Islet of Langerhans (tissue), 1 donor: Measurements from ENCODE around the gene TPSG1.
"Not testable (repeated sequence)": the region's sequence is repeated elsewhere in the genome, so short reads cannot be mapped to it uniquely, and the experiment has no call there.

Source experiments
- FAIRE-seq: peaks from one replicate; lab custom pipeline; 2011; peaks lifted over from hg19 to GRCh38; lab: Jason Lieb, UNC

TPSG1 gene

GRCh38 chr16:1225051-1225451, at the start of gene TPSG1:
Gene TPSG1, minus strand, starts transcription at chr16:1225268. Its CDS starts 16 bp downstream, at chr16:1225252.
- FAIRE-seq: no peak

- FAIRE-seq: no peak
These were observed 49.7 kb upstream of the TPSG1 start for GRCh38 chr16:1274767-1275166.

- no peak for FAIRE-seq
These were observed 48.7 kb upstream of the TPSG1 start for GRCh38 chr16:1273816-1274215.

- FAIRE-seq: no peak
These were observed 47.6 kb upstream of the TPSG1 start for GRCh38 chr16:1272453-1273198.

- FAIRE-seq: not testable (repeated sequence)
These were observed 46.8 kb upstream of the TPSG1 start for GRCh38 chr16:1271724-1272413.

DNA sequence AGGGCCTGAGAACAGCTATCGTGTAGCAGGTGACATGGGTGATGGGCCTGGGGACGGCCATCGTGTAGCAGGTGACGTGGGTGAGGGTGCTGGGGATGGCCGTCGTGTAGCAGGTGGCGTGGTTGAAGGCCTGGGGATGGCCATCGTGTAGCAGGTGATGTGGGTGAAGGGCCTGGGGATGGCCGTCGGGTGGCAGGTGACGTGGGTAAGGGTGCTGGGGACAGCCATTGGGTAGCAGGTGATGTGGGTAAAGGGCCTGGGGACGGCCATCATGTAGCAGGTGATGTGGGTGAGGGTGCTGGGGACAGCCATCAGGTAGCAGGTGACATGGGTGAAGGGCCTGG, 46.3 kb upstream of the TPSG1 start:
- FAIRE-seq: no peak

DNA sequence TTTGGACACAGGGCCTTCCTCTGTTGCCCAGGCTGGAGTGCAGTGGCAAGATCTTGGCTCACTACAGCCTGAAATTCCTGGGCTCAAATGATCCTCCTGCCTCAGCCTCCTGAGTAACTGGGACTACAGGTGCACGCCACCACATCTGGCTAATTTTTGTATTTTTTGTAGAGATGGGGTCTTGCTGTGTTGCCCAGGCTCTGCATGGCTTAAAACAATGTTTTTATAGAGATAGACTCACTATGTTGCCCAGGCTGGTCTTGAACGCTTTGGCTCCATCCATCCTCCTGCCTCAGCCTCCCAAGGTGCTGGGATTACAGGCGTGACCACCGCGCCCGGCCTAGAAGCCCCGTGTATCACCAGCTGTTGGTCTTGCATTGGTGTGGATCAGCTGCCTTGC, 44.4 kb upstream of the TPSG1 start:
- FAIRE-seq: not testable (repeated sequence)

DNA sequence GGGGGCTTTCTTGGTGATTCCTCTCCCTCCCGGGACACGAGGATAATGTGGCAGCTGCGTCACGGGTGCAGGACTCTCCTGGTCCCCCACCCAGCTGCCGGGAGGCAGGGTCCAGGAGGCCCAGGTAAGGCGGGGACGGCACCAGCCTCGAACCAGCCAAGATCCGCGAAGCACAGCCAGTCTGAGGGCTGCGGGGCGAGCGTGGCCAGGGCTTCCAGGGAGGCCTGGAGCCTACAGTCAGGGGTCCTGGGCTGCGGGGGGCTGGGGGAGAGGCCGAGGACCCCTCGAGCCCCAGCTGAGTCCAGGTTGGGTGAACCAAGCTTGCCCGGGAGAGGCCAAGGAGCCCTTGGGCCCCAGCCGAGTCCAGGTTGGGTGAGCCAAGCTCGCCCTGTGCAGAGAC, 40.8 kb upstream of the TPSG1 start:
- no peak for FAIRE-seq

- FAIRE-seq: no peak
These were observed 40.1 kb upstream of the TPSG1 start for GRCh38 chr16:1265090-1265630.

- no peak for FAIRE-seq
These were observed 39.4 kb upstream of the TPSG1 start for GRCh38 chr16:1264345-1265089.

- FAIRE-seq: no peak
These were observed 38.7 kb upstream of the TPSG1 start for GRCh38 chr16:1263591-1264344.

DNA sequence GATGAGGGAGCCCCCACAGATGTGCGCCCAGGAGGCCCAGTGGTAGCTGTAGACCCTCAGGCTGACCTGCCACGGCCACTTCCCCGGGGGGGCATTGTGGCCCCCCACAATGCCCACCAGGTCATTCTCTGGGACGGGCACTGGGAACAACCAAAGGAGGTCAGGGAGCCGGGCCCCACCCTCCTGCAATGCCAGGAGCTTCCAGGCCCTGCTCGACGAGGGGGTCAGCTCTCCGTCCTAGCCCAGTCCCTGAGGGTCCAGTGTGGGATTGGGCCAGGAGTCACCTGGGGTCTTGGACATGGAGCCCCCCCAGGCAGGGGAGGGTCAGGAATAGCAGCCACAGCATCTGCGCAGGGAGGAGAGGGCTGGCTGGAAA, 37.8 kb upstream of the TPSG1 start:
- FAIRE-seq: no peak

- no peak for FAIRE-seq
These were observed 37.3 kb upstream of the TPSG1 start for GRCh38 chr16:1262210-1262845.

GRCh38 chr16:1261131-1261892, 36.2 kb upstream of the TPSG1 start:
- FAIRE-seq: no peak

- no peak for FAIRE-seq
These were observed 35.1 kb upstream of the TPSG1 start for GRCh38 chr16:1260101-1260680.

DNA sequence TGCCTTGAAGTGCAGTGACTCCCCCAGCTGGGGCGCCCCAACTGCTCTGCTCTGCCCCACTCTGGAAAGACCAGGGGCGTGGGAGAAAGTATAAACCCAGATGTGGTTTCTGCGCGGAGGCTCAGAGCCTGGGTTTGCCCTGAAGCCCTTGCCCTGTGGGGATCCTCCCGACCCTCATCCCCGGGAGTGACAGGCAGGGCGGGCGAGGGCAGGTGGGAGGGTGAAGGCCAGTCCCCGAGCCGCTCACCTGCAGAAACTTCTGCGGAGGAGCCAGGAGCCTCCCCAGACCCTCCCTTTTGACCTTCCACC, 34.6 kb upstream of the TPSG1 start:
- no peak for FAIRE-seq

DNA sequence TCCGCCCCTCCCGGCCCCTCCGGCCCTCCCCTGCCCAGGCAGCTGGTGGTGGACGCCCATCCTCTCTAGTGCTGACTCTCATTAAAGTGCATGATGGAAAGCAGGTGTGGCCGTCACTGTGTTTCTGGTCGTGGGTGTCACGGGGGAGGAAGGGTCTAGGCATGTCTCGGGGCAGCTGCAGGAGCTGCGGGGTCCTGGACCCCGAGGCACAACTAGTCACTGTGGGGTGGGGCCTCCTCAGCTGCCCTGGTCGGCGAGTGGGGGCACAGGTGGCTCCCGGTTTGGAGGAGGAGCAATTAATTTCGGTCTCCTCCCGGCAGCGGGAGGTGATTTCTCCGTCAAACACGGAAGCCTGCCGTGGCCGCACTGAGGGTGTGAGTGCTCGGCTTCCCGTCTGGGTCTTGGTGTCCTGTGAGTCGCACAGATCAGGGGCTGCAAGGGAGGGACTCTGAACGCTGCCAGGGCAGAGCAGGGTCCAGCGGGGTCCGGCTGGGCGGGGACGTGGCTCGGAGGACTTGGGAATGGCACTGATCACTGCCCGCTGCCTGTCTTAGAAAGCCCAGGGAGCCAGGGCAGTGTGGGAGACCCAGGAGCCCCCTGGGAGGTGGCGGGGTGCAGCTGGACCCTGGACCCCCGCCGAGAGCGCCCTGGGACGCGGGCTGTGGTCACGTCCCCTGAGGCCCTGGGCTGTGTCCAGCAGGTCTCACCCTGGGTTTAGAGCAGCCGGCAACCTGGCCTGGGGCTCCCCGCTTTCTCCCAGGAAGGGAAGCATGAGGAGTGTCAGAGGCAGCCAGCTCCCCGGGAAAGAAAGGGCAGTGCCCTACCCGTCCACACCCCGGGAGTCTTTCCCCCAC, 34.1 kb upstream of the TPSG1 start:
- FAIRE-seq: no peak

DNA sequence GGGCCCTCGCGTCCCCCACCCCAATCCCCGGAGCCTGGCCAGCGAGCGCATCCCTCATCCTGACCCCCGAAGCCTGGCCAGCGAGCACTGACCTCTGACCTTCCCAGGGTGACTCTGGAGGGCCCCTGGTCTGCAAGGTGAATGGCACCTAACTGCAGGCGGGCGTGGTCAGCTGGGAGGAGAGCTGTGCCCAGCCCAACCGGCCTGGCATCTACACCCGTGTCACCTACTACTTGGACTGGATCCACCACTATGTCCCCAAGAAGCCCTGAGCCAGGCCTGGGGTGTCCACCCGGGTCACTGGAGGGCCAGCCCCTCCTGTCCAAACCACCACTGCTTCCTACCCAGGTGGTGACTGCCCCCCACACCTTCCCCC, 33.1 kb upstream of the TPSG1 start:
- no peak for FAIRE-seq

GRCh38 chr16:1257561-1258224, 32.6 kb upstream of the TPSG1 start:
- FAIRE-seq: no peak
